ES-I3 (cell line): ENCODE results near the gene TMEM51.

ENCODE experiments used
- H3K36me3 ChIP-seq: 2 replicates; pipeline ENCODE4 v1.6.1; 2013; ENCODE audit warnings: mild to moderate bottlenecking, low read length, control low read depth, moderate library complexity; ENCODE audit not compliant: insufficient read depth
- H3K4me1 ChIP-seq: 2 replicates; pipeline ENCODE4 v1.6.1; 2013; ENCODE audit warnings: mild to moderate bottlenecking, control low read depth, low read length; ENCODE audit not compliant: insufficient read depth
- H3K9ac ChIP-seq: 2 replicates; pipeline ENCODE4 v1.6.1; 2013; ENCODE audit warnings: low read depth, mild to moderate bottlenecking, low read length, moderate library complexity
- H3K9me3 ChIP-seq: 2 replicates; pipeline ENCODE4 v1.6.1; 2013; ENCODE audit warnings: mild to moderate bottlenecking, low read length, moderate library complexity; ENCODE audit not compliant: control insufficient read depth, insufficient read depth

TMEM51 gene

GRCh38 chr1:15153184-15153841, at the start of gene TMEM51:
TMEM51 (plus strand) TSS chr1:15153747; CDS start chr1:15215088, 61,341 bp downstream.
- Histone ChIP-seq H3K9ac (peak within 1 kb of the TSS; percentile 77), H3K9me3 (no peaks in the 10 kb centered on the region), H3K36me3 (no peaks in the 10 kb centered on the region), H3K4me1 (peaks cover 10% of the 10 kb centered on the region)

- Histone ChIP-seq H3K9ac (no peak overlapping the region), H3K36me3 (no peaks in the 10 kb centered on the region), H3K9me3 (no peaks in the 10 kb centered on the region), H3K4me1 (peaks cover 10% of the 10 kb centered on the region)
Measured at GRCh38 chr1:15103906-15104305, 49.6 kb upstream of the TMEM51 start.

GRCh38 chr1:15104768-15105167, 48.8 kb upstream of the TMEM51 start:
- Histone ChIP-seq H3K9me3 (no peaks in the 10 kb centered on the region), H3K4me1 (peaks cover 10% of the 10 kb centered on the region), H3K9ac (no peak overlapping the region), H3K36me3 (no peaks in the 10 kb centered on the region)

- Histone ChIP-seq H3K9ac (no peak overlapping the region), H3K9me3 (no peaks in the 10 kb centered on the region), H3K36me3 (no peaks in the 10 kb centered on the region), H3K4me1 (peaks cover 11% of the 10 kb centered on the region)
Measured at GRCh38 chr1:15106608-15107007, 46.9 kb upstream of the TMEM51 start.

GRCh38 chr1:15107058-15107687, 46.4 kb upstream of the TMEM51 start:
- H3K9ac ChIP-seq: no peak overlapping the region
- no peaks in the 10 kb centered on the region for H3K36me3 ChIP-seq
- no peaks in the 10 kb centered on the region for H3K9me3 ChIP-seq
- H3K4me1 ChIP-seq: peaks cover 16% of the 10 kb centered on the region

GRCh38 chr1:15107911-15108310, 45.6 kb upstream of the TMEM51 start:
- Histone ChIP-seq H3K9ac (no peak overlapping the region), H3K4me1 (peaks cover 22% of the 10 kb centered on the region), H3K36me3 (no peaks in the 10 kb centered on the region), H3K9me3 (no peaks in the 10 kb centered on the region)

GRCh38 chr1:15110128-15110866, 43.2 kb upstream of the TMEM51 start:
- no peak overlapping the region for H3K9ac ChIP-seq
- H3K4me1 ChIP-seq: peaks cover 23% of the 10 kb centered on the region
- no peaks in the 10 kb centered on the region for H3K36me3 ChIP-seq
- H3K9me3 ChIP-seq: no peaks in the 10 kb centered on the region

GRCh38 chr1:15110867-15111230, 42.7 kb upstream of the TMEM51 start:
- Histone ChIP-seq H3K36me3 (no peaks in the 10 kb centered on the region), H3K9me3 (no peaks in the 10 kb centered on the region), H3K4me1 (peaks cover 23% of the 10 kb centered on the region), H3K9ac (no peak overlapping the region)

GRCh38 chr1:15113146-15113545, 40.4 kb upstream of the TMEM51 start:
- no peaks in the 10 kb centered on the region for H3K36me3 ChIP-seq
- H3K9ac ChIP-seq: no peak overlapping the region
- no peaks in the 10 kb centered on the region for H3K9me3 ChIP-seq
- H3K4me1 ChIP-seq: peaks cover 16% of the 10 kb centered on the region

- Histone ChIP-seq H3K4me1 (peaks cover 12% of the 10 kb centered on the region), H3K9me3 (no peaks in the 10 kb centered on the region), H3K36me3 (no peaks in the 10 kb centered on the region), H3K9ac (no peak overlapping the region)
Measured at GRCh38 chr1:15114884-15115283, 38.7 kb upstream of the TMEM51 start.

- H3K36me3 ChIP-seq: no peaks in the 10 kb centered on the region
- no peaks in the 10 kb centered on the region for H3K9me3 ChIP-seq
- no peak overlapping the region for H3K9ac ChIP-seq
- peaks cover 12% of the 10 kb centered on the region for H3K4me1 ChIP-seq
Measured at GRCh38 chr1:15115542-15116330, 37.8 kb upstream of the TMEM51 start.

GRCh38 chr1:15116966-15117365, 36.6 kb upstream of the TMEM51 start:
- Histone ChIP-seq H3K36me3 (no peaks in the 10 kb centered on the region), H3K9ac (no peak overlapping the region), H3K9me3 (no peaks in the 10 kb centered on the region), H3K4me1 (peaks cover 8% of the 10 kb centered on the region)

- H3K36me3 ChIP-seq: no peaks in the 10 kb centered on the region
- H3K4me1 ChIP-seq: peaks cover 2% of the 10 kb centered on the region; the same call in 1 of the 2 replicates
- no peaks in the 10 kb centered on the region for H3K9me3 ChIP-seq
- H3K9ac ChIP-seq: no peak overlapping the region
Measured at GRCh38 chr1:15117671-15118325, 35.7 kb upstream of the TMEM51 start.

- no peaks in the 10 kb centered on the region for H3K9me3 ChIP-seq
- H3K36me3 ChIP-seq: no peaks in the 10 kb centered on the region
- H3K4me1 ChIP-seq: no peaks in the 10 kb centered on the region
- H3K9ac ChIP-seq: no peak overlapping the region
Measured at GRCh38 chr1:15118579-15118978, 35.0 kb upstream of the TMEM51 start.
